DMS53 treated with DMSO at 0.1 percent for 48 hours (cell line): ENCODE data around the gene PFDN4.

Source experiments
- DNase-seq: peaks from one replicate; lab custom pipeline; 2025; ENCODE audit not compliant: unreplicated experiment; lab: John Stamatoyannopoulos, UW

The PFDN4 gene

GRCh38 chr20:54173653-54174456 lies 34.0 kb upstream of the PFDN4 start, which contains the start of gene CYP24A1:
Gene CYP24A1 (minus strand): TSS chr20:54173986. CDS start chr20:54173579, 407 bp downstream.
- no peak for DNase-seq

GRCh38 chr20:54174457-54175175 lies 33.3 kb upstream of the PFDN4 start:
- no peak for DNase-seq

GRCh38 chr20:54176610-54177009 lies 31.3 kb upstream of the PFDN4 start:
- DNase-seq: no peak

- DNase-seq: no peak
These were observed 30.5 kb upstream of the PFDN4 start for GRCh38 chr20:54177378-54177777.

GRCh38 chr20:54178256-54178655 lies 29.6 kb upstream of the PFDN4 start:
- DNase-seq: no peak

DNA sequence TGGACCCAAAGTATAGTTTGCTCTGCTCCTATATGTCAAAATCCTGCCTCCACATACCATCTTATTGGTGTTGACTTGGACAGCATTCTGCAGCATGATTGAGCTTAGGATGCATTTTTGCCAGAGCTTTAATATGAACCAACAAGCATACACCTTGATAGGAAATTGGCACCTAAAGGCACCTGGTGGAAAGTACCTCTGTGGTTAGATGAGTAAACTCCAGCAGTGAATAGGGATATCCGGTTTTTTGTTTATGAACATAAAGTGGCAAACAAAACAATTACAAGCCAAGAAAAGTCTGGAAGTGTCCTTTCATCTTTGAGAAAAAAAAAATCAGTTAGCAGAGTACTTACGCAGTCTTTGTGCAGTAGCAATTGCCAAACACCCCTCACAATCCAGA lies 27.9 kb upstream of the PFDN4 start:
- DNase-seq: peak; percentile 73

- no peak for DNase-seq
These were observed 27.0 kb upstream of the PFDN4 start for GRCh38 chr20:54180931-54181330.

DNA sequence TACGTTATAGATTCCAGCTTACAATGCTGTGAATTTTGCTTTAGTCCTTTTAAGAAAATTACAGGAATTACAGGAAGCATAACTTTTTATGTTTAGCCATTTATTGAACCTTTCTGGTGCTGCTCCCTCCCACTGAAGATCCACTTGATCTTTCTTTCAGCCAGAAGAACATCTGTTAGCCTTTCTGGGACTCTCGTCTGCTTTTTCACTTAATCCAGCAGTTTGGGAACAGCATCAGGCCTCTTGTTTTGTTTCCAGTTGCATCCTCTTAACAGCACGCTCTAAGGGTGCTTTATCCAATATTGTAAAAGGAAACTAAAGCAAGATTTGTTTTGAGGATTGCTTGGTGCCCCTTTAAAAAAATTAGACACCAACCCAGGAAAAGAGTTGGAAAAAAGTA lies 23.8 kb upstream of the PFDN4 start:
- no peak for DNase-seq

GRCh38 chr20:54184904-54185626 lies 22.8 kb upstream of the PFDN4 start:
- DNase-seq: no peak

DNA sequence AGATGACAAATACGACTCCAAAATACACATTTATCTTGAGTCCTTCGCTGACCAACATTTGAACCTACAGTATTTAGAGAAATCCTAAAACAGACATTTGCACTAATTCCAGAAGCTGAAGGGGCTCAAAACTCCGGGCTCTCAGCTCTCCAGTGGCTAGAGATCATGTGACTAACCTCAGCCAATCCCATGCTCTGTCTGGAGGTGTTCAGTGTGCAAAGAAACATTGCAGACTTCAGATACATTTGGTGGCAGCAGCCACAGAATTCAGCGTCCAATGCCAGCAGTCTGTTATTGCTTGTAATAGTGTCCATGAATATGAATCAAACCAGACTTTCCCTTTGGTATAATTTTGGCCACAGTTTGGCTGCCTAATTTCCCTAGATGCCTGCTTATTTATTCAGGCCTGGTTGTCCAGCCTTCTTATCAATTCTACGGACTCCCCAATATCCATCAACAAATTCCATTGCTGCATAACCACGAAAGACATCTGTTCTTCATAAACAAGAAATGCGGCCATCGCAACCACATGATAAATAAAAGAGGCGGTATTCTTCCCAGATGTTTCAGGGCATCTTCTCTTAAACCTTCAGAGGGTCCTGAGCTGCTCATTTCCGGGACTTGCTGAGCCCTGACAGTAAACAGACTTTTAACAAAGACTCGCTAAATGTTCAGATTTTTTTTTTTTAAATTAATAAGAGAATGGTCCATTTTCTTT lies 19.6 kb upstream of the PFDN4 start:
- DNase-seq: no peak

DNA sequence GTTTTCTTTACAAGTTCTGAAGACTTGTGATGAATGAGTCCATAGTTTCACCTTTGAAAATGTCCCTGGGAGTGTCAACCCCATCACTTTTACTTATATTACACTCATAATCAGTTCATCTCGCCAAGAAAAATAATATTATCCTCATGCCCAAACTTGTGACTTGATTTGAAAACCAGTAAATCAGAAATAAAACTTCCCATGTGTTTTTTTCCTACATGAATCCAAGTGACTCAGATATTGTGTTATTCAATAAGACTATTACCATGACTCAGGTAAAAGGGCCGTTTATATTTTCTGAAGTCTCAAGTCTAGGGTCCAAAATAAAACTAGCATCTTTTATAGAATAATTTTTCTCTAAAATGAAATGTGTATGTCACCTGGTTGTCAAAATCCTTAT lies 18.3 kb upstream of the PFDN4 start:
- no peak for DNase-seq

GRCh38 chr20:54190217-54190616 lies 17.7 kb upstream of the PFDN4 start:
- no peak for DNase-seq

DNA sequence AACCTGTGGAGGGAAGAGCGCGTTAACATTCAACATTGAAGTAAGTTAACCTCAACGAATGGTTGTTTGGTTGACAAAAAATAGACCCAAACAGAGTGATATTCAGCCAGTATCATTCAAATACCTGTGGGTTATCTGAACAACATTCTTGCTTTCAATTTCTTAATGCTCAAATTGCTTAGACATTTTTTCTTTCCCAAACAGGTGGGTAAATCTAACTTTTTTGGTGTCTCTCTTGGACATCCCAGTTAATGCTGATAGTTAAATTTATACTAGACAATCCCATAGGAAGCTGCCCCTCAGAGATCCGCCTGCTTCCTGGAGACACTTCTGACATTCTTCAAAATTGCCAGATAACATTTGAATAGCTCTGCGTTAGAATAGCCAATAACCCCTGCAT lies 14.1 kb upstream of the PFDN4 start:
- DNase-seq: no peak

GRCh38 chr20:54194724-54195438 lies 13.0 kb upstream of the PFDN4 start:
- DNase-seq: no peak

- no peak for DNase-seq
These were observed 12.1 kb upstream of the PFDN4 start for GRCh38 chr20:54195483-54196472.

DNA sequence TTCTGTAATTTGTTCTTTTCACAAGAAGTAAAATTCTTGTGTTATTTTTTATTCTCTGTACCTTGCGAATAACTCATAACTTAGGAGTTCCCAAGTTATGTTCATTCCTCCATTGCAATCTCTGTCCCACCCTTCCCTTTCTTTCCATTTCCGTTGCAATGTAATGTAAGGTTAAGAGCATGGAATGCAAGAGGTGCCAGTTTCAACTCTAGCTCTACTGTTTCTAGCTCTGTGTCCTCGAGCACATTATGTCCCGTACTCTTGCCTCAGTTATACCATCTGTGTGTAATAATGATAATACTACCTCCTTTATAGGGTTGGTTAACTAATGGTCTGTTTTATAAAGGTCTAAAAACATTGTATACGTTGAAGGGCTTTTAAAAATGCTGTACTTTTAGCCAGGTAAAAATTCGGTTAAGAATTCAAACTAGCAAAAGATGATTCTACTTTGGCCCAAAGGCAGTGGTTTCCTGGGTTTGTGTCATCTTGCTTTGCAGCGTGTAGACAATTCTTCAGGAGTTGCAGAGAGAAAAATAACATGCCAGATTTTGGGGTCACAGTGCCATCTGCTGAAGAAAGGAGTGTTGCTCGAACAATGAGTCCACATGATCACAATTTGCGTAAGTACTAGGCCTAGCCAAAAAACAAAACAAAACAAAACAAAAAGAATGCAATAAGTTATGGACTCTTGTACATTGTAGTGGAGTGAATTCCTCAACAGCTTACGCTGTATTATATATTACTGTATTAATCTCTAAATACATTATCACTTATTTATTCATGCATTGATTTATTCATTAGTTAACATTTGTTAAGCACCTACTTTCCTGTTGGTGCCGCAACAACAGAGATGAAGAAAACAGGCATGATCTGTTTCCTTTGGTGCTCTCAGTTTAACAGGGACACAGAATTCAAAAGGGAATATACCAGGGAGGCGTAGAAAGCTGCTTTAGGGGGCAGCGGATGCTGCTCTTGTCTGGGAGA lies 10.0 kb upstream of the PFDN4 start:
- DNase-seq: no peak

DNA sequence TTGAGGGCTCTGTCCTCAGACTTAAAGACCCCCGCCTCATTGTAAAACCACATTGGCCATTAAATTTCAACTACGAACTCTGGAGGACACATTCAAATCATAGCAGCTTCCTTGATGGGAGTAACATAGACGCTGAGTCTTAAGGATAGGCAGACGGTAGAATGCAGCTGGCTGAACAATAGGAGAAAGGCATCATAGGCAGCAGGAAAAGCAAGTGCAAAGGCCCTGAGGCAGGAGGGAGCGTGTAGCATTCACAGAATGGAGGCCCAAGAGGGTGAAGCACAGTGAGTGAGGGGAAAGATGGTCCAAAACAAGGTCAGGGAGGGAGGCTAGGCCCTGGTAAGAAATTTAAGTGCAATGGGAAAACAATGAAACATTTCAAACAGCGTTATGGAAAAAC lies 8.6 kb upstream of the PFDN4 start:
- DNase-seq: no peak

DNA sequence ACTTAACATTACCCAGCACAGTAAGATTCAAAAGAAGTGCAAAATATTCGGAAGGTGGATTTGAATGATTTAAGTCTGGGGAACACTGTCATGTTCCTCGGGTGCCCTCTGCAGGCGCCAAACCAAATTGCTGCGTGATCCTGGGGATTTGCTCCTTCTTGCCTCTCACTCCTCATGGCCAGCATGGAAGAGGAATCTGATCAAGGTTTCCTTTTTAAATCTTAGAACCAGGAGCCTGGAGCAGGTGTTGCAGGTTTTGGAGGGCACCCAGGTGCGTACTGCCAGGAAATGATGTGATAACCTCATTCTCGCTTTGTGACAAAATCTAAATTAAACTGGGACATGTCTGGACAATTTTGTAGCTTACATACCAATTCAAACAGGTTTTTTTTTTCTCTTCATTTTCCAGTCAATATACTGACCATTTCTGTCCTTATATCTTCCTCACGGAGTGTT lies 8.1 kb upstream of the PFDN4 start:
- peak; percentile 74 for DNase-seq
